HL-60 (cell line): ENCODE data around the gene CIRBP.

ENCODE experiments used
- DNase-seq, 2 experiments: peaks; one replicate each; pipeline ENCODE4 v3.0.0-alpha.2; 2010 to 2020; ENCODE audit warnings: low read depth in 1 of 2, low spot score in 1 of 2
- H3K27ac ChIP-seq: fragments of 250-450 bp; sonication (Bioruptor Pico); replicated peaks from 2 replicates; pipeline ENCODE4 v1.5.1; 2020; ENCODE audit warnings: mild to moderate bottlenecking, moderate library complexity
- H3K27me3 ChIP-seq: fragments of 250-450 bp; sonication (Bioruptor Pico); 2 replicates; pipeline ENCODE4 v1.5.1; 2021; ENCODE audit warnings: mild to moderate bottlenecking, moderate library complexity; ENCODE audit not compliant: insufficient read depth, poor library complexity, severe bottlenecking
- H3K4me3 ChIP-seq: replicated peaks from 2 replicates; pipeline ENCODE4 v1.5.1; 2011; ENCODE audit warnings: mild to moderate bottlenecking, control low read depth, low read length; ENCODE audit not compliant: insufficient read depth
- CTCF ChIP-seq: IDR thresholded peaks from one replicate; pipeline ENCODE4 v1.5.1; 2011; ENCODE audit warnings: low read length, control low read depth, inconsistent platforms; ENCODE audit not compliant: insufficient read depth
- GABPA ChIP-seq: IDR thresholded peaks from 2 replicates; pipeline ENCODE4 v1.6.1; 2012; ENCODE audit warnings: low read depth
- POLR2AphosphoS5 ChIP-seq: IDR thresholded peaks from 2 replicates; pipeline ENCODE4 v1.6.1; 2012; ENCODE audit warnings: low read depth
- REST ChIP-seq: IDR thresholded peaks from 2 replicates; pipeline ENCODE4 v1.6.1; 2012; ENCODE audit warnings: low read depth; ENCODE audit not compliant: insufficient replicate concordance
- SPI1 ChIP-seq: IDR thresholded peaks from 2 replicates; pipeline ENCODE4 v1.6.1; 2012; ENCODE audit warnings: low read depth, mild to moderate bottlenecking, borderline replicate concordance

Gene CIRBP

DNA sequence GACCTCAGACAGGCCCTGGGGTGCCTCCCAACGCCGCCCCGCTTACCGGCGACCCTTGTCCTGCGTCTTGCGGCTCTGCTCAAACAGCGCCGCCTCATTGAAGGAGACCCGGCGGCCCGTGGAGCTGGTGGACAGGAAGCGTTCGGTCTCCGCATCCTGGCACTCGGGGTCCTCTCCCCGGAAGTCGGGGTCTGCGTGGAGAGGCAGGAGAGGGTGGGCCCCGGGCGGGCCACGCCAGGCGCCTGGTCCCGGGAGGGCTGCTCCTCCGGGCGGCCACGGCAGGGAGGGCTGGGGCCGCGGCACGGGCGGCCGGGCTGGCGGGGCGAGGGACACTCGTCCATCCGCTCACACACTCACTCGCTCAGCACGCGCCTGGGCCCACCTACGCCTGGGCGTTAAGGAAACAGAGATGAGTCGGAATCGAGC, 34.2 kb upstream of the CIRBP start:
- no peak overlapping the region for H3K4me3 ChIP-seq
- peaks cover 21% of the 10 kb centered on the region for H3K27me3 ChIP-seq
- no peak for TF ChIP-seq REST
- no peak for TF ChIP-seq SPI1
- no peak for TF ChIP-seq POLR2AphosphoS5
- no peak overlapping the region for H3K27ac ChIP-seq
- DNase-seq, result no peak

GRCh38 chr19:1235625-1236538, 33.2 kb upstream of the CIRBP start:
- no peak for TF ChIP-seq REST
- TF ChIP-seq SPI1, result no peak
- no peak for TF ChIP-seq GABPA
- TF ChIP-seq CTCF, result no peak
- no peak for TF ChIP-seq POLR2AphosphoS5
- no peak for DNase-seq
- no peak overlapping the region for H3K4me3 ChIP-seq
- H3K27me3 ChIP-seq, result peaks cover 21% of the 10 kb centered on the region
- H3K27ac ChIP-seq, result no peak overlapping the region

GRCh38 chr19:1236576-1236975, 32.6 kb upstream of the CIRBP start:
- TF ChIP-seq SPI1 (no peak), POLR2AphosphoS5 (no peak), REST (no peak), CTCF (no peak), GABPA (no peak)
- no peak for DNase-seq
- peaks cover 21% of the 10 kb centered on the region for H3K27me3 ChIP-seq
- peak overlapping the region; percentile 51; the same call in 1 of the 2 replicates for H3K4me3 ChIP-seq
- H3K27ac ChIP-seq, result no peak overlapping the region
